Activated T-helper 1 cell treated with Interleukin-2 at 50 U/mL for 16 hours (primary cell): ENCODE results near the gene PC.
"Not testable (repeated sequence)": the region's sequence is repeated elsewhere in the genome, so short reads cannot be mapped to it uniquely, and the experiment has no call there.

Source experiments
- DNase-seq: peaks from one replicate; pipeline ENCODE4 v3.0.0-alpha.2; 2020; ENCODE audit warnings: low read depth

Gene PC

GRCh38 chr11:66978717-66979116, 20.5 kb upstream of the PC start:
- DNase-seq, result no peak

- no peak for DNase-seq
Observed at GRCh38 chr11:66978229-66978628, 20.0 kb upstream of the PC start.

GRCh38 chr11:66976925-66977324, 18.7 kb upstream of the PC start:
- DNase-seq, result no peak

- DNase-seq, result no peak
Observed at GRCh38 chr11:66976028-66976467, 17.9 kb upstream of the PC start.

GRCh38 chr11:66975405-66976027, 17.3 kb upstream of the PC start:
- no peak for DNase-seq

- DNase-seq, result no peak
Observed at GRCh38 chr11:66974724-66975404, 16.7 kb upstream of the PC start, which contains the start of gene C11orf86. Gene C11orf86 (plus strand): TSS chr11:66975304. CDS start chr11:66975363, 59 bp downstream.

GRCh38 chr11:66973956-66974580, 15.9 kb upstream of the PC start:
- DNase-seq, result no peak

- no peak for DNase-seq
Observed at GRCh38 chr11:66971488-66971887, 13.3 kb upstream of the PC start.

GRCh38 chr11:66970807-66971442, 12.7 kb upstream of the PC start:
- no peak for DNase-seq

GRCh38 chr11:66970371-66970806, 12.2 kb upstream of the PC start:
- DNase-seq, result no peak

GRCh38 chr11:66969584-66970225, 11.5 kb upstream of the PC start:
- DNase-seq, result no peak

- no peak for DNase-seq
Observed at GRCh38 chr11:66967670-66968425, 9.7 kb upstream of the PC start.

- DNase-seq, result no peak
Observed at GRCh38 chr11:66966351-66966750, 8.2 kb upstream of the PC start.

GRCh38 chr11:66964495-66964894, 6.3 kb upstream of the PC start:
- no peak for DNase-seq

- DNase-seq, result no peak
Observed at GRCh38 chr11:66962801-66963200, 4.6 kb upstream of the PC start.

- DNase-seq, result no peak
Observed at GRCh38 chr11:66962247-66962646, 4.1 kb upstream of the PC start.

GRCh38 chr11:66961691-66962213, 3.6 kb upstream of the PC start:
- DNase-seq, result not testable (repeated sequence)

GRCh38 chr11:66958956-66959274, 732 bp upstream of the PC start:
- no peak for DNase-seq

- no peak for DNase-seq
Observed at GRCh38 chr11:66957971-66958231, 282 bp downstream of the PC start.

- DNase-seq, result no peak
Observed at GRCh38 chr11:66956689-66957290, 1.4 kb downstream of the PC start.

- DNase-seq, result no peak
Observed at GRCh38 chr11:66953081-66953833, 4.9 kb downstream of the PC start.
